Vagina (tissue), 2 donors: ENCODE data around the gene SESTD1.

Experiments
- CTCF ChIP-seq, 3 experiments: fragments of 450-650 bp in 2 of 3; fragments of 200-600 bp in 1 of 3; sonication (generic) in 1 of 3; IDR thresholded peaks; one replicate each; pipeline ENCODE4 v1.5.1; 2017 to 2019; ENCODE audit warnings: antibody characterized with exemption in 3 of 3, mild to moderate bottlenecking in 2 of 3, moderate library complexity in 2 of 3
- POLR2AphosphoS5 ChIP-seq, 2 donors: sonication (generic); formaldehyde crosslinking; IDR thresholded peaks; one replicate each; pipeline ENCODE4 v1.9.0; 2017; ENCODE audit warnings: antibody characterized with exemption in 2 of 2, mild to moderate bottlenecking in 2 of 2, low read depth in 1 of 2; ENCODE audit not compliant: insufficient read depth in 1 of 2

- TF ChIP-seq CTCF (IDR thresholded peaks at IDR 0.05) (no peak), POLR2AphosphoS5 (IDR thresholded peaks at IDR 0.05; ENCODE audit: insufficient read depth in 1 of 2, low read depth in 1 of 2) (no peak)
Observed at GRCh38 chr2:179255129-179255528, 9.5 kb downstream of the SESTD1 start.
